Bronchial smooth muscle cell (primary cell): Measurements from ENCODE around the gene HOXB5. TPM values are rescaled to one million over a fixed set of nuclear protein-coding genes. Genes with fewer than 3 reads are reported as not detected.

ENCODE experiments used
- total RNA-seq: library from RNA; depleted of rRNA; stranded (reverse); fragments of >200 nt; gene quantifications from 2 replicates; pipeline ENCODE4 v1.2.1, GENCODE V29; 2014

The HOXB5 gene
- total RNA-seq, result 0.09 and 0.16 TPM in 2 replicates

DNA sequence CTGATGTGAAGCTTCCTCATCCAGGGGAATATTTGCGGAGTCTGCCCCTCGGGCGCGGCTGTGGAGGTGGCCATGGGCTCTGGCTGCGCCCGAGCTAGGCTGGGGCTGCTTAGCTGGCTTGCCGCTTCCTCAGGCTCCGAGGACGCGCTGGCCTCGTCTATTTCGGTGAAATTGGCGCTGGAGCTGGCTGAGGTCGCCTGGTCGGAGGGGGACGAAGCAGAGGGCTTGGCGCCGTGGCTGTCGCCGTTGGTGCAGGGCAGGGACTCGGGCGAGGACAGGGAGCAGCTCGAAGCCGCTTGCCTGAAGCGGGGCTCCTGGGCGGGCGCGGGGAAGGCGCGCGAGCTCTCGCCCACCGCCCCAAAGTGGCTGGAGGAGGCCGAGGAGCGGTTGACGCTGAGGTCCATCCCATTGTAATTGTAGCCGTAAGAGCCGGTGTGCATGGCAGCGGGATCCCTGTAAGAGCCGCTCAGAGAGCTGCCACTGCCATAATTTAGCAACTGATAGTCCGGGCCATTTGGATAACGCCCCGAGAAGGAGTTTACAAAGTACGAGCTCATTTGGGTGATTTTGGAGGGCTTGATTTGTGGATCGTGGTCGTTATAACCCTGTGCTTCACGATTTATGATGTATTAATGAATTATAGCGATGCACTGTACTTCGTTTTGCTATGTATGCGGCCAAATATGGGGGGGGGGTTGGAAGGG lies at the start of gene HOXB5:
Gene HOXB5 (minus strand): TSS at position 654 of the 704 bp plus-strand sequence. CDS start 97 bp downstream, at position 557.

DNA sequence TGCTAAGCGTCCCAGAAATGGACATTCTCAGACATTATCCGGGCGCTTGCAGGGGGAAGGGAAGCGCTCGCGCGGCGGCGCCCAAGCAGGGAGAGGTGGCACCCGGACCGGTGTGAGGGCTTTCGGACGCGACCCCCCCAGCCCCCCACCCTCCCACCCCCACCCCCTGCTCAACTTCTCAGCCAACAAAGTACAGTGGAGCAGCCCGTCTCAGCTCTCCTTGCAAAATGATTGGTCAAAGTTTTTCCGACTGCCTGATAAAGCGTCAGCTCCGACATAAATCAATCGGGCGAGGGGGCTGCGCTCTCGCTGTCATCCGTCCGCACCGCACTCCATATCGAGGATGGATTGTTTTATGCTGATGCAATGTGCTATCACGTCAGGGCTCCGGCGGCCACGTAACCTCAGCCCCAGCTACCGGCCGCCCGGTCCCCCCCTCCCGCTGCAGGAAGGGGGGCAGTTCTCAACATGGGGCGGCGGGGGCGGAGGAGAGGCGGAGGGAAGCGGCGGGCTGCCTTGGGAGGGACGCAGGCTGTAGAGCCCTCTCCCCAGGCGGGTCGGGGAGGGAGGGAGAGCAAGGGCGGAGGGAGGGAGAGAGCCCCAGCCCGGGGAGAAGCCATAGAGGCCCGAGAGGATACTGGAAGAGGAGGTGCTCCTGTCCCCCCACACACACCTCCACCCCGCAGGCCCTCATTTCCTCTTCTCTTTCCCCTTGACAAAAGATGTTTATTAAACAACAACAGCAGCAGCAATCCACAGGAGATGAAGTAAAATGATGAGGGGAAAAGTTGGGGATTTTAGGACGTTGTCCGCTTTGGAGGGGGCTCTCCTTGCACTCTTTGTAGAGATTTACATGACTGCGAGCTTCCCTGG lies 32.9 kb upstream of the HOXB5 start, which contains the start of gene HOXB9:
Gene HOXB9 (minus strand): TSS at position 114 of the 873 bp plus-strand sequence. CDS start 89 bp downstream, at position 25.

GRCh38 chr17:48615047-48615962 lies 21.7 kb upstream of the HOXB5 start, which contains the start of gene HOXB8:
TSS of gene HOXB8 (minus strand) at chr17:48615292. CDS start at chr17:48614704, 588 bp downstream.

DNA sequence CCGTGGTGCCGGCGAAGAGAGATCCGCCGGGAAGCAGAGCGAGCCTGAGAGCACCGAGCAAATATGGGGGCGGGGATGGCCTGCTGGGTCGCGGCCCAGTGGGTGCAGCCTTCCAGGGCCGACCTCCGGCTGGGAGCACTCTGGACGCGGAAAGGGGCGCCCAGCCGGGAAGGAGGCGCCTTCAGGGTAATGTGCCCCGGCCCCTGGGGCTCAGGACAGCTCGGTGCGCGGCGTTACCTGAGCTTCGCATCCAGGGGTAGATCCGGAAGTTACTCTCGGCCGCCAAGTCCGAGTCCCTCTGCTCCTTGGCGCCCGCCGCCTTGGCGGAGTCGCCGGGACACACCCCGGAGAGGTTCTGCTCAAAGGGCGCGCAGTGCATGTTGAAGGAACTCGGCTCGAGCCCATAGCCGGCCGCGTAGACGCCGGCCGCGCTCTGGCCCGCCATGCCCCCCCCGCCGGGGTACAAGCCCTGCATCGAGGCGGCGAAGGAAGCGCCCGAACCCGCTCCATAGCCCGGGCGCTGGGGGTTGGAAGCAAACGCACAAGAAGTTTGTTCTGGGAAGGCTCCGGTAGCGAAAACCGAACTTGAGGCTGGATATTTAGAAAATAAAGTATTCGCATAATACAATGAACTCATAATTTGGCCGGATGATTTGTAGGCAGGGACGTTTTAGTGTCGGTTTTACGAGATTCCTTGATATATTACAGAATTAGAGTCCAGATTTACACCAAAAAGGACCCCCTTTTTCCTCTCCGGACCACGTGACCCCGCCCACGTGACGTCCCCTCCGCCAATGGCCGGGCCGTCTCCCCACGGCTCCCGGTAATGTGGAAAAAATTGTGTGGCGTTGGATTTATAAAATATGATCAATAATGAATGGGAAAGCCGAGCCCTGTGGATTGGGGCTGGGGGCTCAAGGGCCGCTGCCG lies 17.0 kb upstream of the HOXB5 start, which contains the start of gene HOXB7:
Gene HOXB7 (minus strand): TSS at position 736 of the 930 bp plus-strand sequence. CDS start 99 bp downstream, at position 637.

GRCh38 chr17:48604770-48605329 lies 11.3 kb upstream of the HOXB5 start, which contains the start of gene HOXB6:
TSS of gene HOXB6 (minus strand) at chr17:48604986. CDS start at chr17:48598150, 6,836 bp downstream.

DNA sequence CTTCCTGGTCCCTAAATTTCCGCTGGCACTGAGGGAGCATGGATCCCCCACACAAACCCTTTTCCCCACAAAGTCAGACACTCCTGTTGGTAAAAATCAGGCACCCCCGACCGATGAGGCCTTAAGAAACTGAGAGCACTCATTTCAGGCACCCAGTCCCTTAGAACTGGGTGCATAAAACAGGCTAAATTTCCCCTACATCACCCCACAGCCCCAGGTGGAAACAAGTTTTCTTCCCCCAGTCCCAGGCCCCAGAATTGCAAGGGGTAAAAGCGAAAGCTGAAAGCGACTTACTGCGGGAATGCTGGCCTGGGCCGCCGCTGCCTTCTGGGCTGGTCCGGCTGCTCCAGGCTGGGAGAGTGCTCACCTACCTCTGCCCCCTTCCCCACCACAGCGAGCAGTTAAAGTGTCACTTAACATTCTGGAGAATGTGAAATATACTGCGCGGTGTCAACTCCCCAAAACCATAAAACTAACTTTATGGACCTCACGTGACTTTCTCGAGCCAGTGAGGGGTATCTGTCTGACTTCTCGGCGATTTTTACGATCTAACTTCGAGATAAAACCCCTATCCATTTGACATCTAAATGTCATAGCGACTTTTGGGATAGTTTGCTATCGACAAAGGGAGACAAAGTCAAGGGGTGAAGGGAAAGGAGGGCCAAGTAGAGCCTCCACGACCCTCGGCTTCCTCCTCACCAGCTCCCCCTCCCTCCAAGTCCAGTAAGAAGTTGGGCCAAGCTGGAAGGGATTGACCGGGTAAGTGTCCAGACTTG lies 3.6 kb downstream of the HOXB5 start, which contains the start of gene HOXB3:
Gene HOXB3 (minus strand): TSS at position 411 of the 776 bp plus-strand sequence. CDS start 37,767 bp downstream, outside the sequence.

GRCh38 chr17:48577946-48578615 lies 15.5 kb downstream of the HOXB5 start, which contains the start of gene HOXB4:
TSS of gene HOXB4 (minus strand) at chr17:48578350. CDS start at chr17:48578319, 31 bp downstream.

DNA sequence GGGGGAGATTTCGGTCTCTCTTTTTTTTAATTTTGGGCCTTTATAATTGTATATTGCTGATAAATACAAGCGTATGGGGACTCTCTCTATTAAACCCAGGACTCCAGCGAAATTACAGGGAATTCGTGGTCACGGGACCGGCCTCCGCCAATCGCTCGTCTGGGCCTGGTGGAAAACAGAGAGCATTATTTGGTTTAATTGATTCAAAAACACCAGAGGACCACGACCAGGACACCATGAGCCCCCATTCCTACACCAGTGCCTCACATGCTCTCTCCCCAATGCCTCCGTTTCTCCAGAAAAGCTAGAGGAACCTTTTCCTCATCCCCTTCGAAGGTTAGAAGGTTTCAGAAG lies 48.6 kb downstream of the HOXB5 start, which contains the start of gene HOXB2:
Gene HOXB2 (minus strand): TSS at position 88 of the 354 bp plus-strand sequence. CDS start 198 bp downstream, outside the sequence.

Other genes with a start within 250 kb of the HOXB5 start
- gene SKAP1, start 163.6 kb downstream of the HOXB5 start, total RNA-seq, result not detected in 2 replicates
- gene HOXB1, start 62.8 kb downstream of the HOXB5 start, total RNA-seq, result not detected in 2 replicates
- 2.3 and 8.4 TPM in 2 replicates for gene HOXB2, start 48.7 kb downstream of the HOXB5 start, total RNA-seq
- gene HOXB4, start 15.4 kb downstream of the HOXB5 start, total RNA-seq, result 1.7 and 3.3 TPM in 2 replicates
- gene HOXB3, start 3.5 kb downstream of the HOXB5 start, total RNA-seq, result 3.8 and 10.2 TPM in 2 replicates
- gene HOXB6, start 11.2 kb upstream of the HOXB5 start, total RNA-seq, result 1.5 and 3.2 TPM in 2 replicates
- 2.9 and 3.8 TPM in 2 replicates for gene HOXB7, start 17.2 kb upstream of the HOXB5 start, total RNA-seq
- under 0.01 TPM in 1 of 2 replicates, not detected in the other for gene HOXB8, start 21.5 kb upstream of the HOXB5 start, total RNA-seq
- gene HOXB9, start 32.6 kb upstream of the HOXB5 start, total RNA-seq, result not detected in 2 replicates
- gene PRAC1, start 128.7 kb upstream of the HOXB5 start, total RNA-seq, result not detected in 2 replicates
- not detected in 2 replicates for gene PRAC2, start 129.4 kb upstream of the HOXB5 start, total RNA-seq
- not detected in 2 replicates for gene HOXB13, start 135.0 kb upstream of the HOXB5 start, total RNA-seq
- not detected in 2 replicates for gene TTLL6, start 223.4 kb upstream of the HOXB5 start, total RNA-seq
- gene CALCOCO2, start 237.3 kb upstream of the HOXB5 start, total RNA-seq, result 42.1 and 49.6 TPM in 2 replicates